Left ventricle myocardium inferior (tissue), 1 donor: ENCODE results near the gene SDK1. TPM values are rescaled to one million over a fixed set of nuclear protein-coding genes. Genes with fewer than 3 reads are reported as not detected.

Experiments
- DNase-seq: peaks from one replicate; pipeline ENCODE4 v3.0.0-alpha.2; 2020
- H3K27ac ChIP-seq: fragments of 200-600 bp; replicated peaks from 2 replicates; pipeline ENCODE4 v1.8.0; 2021
- H3K27me3 ChIP-seq: fragments of 200-600 bp; 2 replicates; pipeline ENCODE4 v1.8.0; 2021; ENCODE audit warnings: low read depth
- H3K36me3 ChIP-seq: fragments of 200-600 bp; 2 replicates; pipeline ENCODE4 v1.8.0; 2021
- H3K4me1 ChIP-seq: fragments of 200-600 bp; 2 replicates; pipeline ENCODE4 v1.8.0; 2021
- H3K4me3 ChIP-seq: fragments of 200-600 bp; 2 replicates; pipeline ENCODE4 v1.8.0; 2021; ENCODE audit warnings: mild to moderate bottlenecking, moderate library complexity
- H3K9me3 ChIP-seq: fragments of 200-600 bp; replicated peaks from 2 replicates; pipeline ENCODE4 v1.8.0; 2021
- intact Hi-C: fragments of 100-400 bp; cut with micrococcal nuclease; formaldehyde crosslinking; loops from one replicate; pipeline ENCODE4 v1.11.0; 2022
- total RNA-seq: library from RNA; stranded (reverse); fragmentation: NEBNext Ultra II Directional; extraction: Animal tissue kit (Norgen Biotek cat#: 25700); gene quantifications from one replicate; pipeline ENCODE4 v1.2.1, GENCODE V29; 2021
- TF ChIP-seq, protein P1 (sequence below): fragments of 200-600 bp; IDR thresholded peaks from 2 replicates; pipeline ENCODE4 v1.8.0; 2021; ENCODE audit warnings: antibody characterized with exemption, mild to moderate bottlenecking, borderline replicate concordance
- donor health status: DM: no; HTN: yes; CAD: no; lungs with severe emphysema.

SDK1 gene
- total RNA-seq, 1 donor from 2014 or later, result 1.3 TPM

DNA sequence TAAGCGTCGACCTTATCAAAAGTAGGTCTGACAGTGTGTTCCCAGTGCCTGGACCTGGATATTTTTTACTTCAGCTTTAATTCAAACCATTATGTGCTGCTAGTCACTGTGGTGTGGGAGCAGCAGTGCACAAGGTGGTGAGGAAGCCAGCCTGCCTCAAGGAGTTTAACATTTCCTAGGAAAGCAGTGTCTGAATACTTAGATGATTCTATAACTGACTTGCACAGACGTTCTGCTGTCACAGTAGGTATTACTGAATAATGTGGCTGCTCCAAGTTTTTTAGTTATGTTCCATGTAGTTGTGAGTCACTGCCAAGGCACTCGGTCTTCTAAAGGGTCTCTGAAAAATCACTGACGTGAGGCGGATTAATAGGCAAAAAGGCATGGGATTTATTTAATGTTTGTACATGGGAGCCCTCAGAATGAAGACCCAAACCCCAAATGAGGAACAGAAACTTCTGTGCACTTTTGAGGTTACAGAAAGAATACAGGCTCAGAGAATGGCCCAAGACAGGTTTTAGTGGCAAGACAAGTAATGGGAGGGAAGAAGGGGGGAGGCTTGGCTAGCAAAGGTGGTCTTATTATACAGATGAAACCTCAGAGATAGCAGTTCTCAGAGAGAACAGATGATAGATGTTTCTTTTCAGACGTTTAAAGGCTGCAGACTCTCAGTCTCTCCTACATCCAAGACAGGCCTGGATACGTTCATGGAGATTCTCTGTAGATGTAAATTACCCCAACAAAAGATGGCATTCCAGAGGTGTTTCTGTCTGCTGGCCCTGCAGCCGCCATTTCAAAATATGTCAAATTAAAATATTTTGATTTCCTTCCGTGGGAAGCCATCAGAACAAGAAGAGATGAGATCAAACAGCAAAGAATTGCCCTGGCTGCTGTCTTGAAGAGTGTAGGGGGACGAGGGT, 209.3 kb downstream of the SDK1 start:
- Histone ChIP-seq H3K27ac (no peak overlapping the region), H3K4me3 (no peak overlapping the region), H3K27me3 (no peaks in the 10 kb centered on the region), H3K9me3 (peaks cover 22% of the 10 kb centered on the region), H3K4me1 (no peaks in the 10 kb centered on the region), H3K36me3 (no peaks in the 10 kb centered on the region)
- intact Hi-C loops, result no loop called here
- TF ChIP-seq, protein P1, sequence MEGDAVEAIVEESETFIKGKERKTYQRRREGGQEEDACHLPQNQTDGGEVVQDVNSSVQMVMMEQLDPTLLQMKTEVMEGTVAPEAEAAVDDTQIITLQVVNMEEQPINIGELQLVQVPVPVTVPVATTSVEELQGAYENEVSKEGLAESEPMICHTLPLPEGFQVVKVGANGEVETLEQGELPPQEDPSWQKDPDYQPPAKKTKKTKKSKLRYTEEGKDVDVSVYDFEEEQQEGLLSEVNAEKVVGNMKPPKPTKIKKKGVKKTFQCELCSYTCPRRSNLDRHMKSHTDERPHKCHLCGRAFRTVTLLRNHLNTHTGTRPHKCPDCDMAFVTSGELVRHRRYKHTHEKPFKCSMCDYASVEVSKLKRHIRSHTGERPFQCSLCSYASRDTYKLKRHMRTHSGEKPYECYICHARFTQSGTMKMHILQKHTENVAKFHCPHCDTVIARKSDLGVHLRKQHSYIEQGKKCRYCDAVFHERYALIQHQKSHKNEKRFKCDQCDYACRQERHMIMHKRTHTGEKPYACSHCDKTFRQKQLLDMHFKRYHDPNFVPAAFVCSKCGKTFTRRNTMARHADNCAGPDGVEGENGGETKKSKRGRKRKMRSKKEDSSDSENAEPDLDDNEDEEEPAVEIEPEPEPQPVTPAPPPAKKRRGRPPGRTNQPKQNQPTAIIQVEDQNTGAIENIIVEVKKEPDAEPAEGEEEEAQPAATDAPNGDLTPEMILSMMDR, result no peak
- no peak for DNase-seq

GRCh38 chr7:3517344-3517743, 216.3 kb downstream of the SDK1 start:
- intact Hi-C loops, result no loop called here
- TF ChIP-seq, protein P1, result no peak
- Histone ChIP-seq H3K9me3 (no peaks in the 10 kb centered on the region), H3K36me3 (no peaks in the 10 kb centered on the region), H3K27ac (no peak overlapping the region), H3K27me3 (no peaks in the 10 kb centered on the region), H3K4me3 (no peak overlapping the region), H3K4me1 (no peaks in the 10 kb centered on the region)
- DNase-seq, result no peak

- TF ChIP-seq, protein P1, result no peak
- H3K36me3 ChIP-seq, result no peaks in the 10 kb centered on the region
- H3K4me1 ChIP-seq, result no peaks in the 10 kb centered on the region
- no peak for DNase-seq
- H3K9me3 ChIP-seq, result no peaks in the 10 kb centered on the region
- H3K4me3 ChIP-seq, result no peak overlapping the region
- H3K27me3 ChIP-seq, result no peaks in the 10 kb centered on the region
- intact Hi-C loops, result no loop called here
- no peak overlapping the region for H3K27ac ChIP-seq
These were observed 217.5 kb downstream of the SDK1 start for GRCh38 chr7:3518546-3518945.

DNA sequence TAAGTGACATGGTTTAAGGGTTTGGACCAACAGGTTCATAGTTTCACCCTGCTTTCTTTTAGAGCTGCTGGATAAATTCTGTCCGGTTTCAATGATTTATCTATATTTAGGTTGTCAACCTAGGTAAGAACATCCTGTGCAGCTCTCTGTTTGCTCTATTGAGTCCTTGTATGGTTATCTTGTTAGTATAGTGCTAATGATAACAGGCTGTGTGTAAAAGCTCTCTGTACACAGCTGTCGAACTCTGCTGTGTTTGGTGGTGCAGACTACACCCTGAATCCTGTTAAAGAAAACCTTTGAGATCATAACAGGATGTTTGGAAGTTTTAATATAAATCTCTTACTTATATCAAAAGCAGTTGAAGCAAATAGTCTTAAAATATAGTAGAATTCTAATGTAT, 219.2 kb downstream of the SDK1 start:
- Histone ChIP-seq H3K36me3 (no peaks in the 10 kb centered on the region), H3K27ac (no peak overlapping the region), H3K4me3 (no peak overlapping the region), H3K4me1 (no peaks in the 10 kb centered on the region), H3K27me3 (peaks cover 7% of the 10 kb centered on the region), H3K9me3 (no peaks in the 10 kb centered on the region)
- intact Hi-C loops, result no loop called here
- no peak for DNase-seq
- TF ChIP-seq, protein P1, result no peak

DNA sequence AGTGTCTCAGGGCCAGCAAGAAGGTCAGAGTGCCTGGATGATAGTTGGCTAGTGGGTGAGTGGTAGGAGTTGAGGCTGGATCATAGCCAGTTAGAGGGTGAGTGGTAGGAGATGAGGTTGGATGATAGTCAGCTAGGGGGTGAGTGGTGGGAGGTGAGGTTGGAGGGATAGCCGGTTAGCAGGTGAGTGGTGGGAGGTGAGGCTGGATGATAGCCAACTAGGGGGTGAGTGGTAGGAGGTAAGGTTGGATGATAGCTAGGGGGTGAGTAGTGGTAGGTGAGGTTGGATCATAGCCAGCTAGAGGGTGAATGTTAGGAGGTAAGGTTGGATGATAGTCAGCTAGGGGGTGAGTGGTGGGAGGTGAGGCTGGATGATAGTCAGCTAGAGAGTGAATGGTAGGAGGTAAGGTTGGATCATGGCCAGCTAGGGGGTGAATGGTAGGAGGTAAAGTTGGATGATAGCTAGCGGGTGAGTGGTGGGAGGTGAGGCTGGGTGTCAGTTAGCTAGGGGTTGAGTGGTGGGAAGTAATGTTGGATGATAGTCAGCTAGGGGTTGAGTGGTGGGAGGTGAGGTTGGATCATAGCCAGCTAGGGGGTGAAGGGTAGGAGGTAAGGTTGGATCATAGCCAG, 226.6 kb downstream of the SDK1 start:
- no peaks in the 10 kb centered on the region for H3K36me3 ChIP-seq
- DNase-seq, result no peak
- peaks cover 7% of the 10 kb centered on the region for H3K27me3 ChIP-seq
- no peaks in the 10 kb centered on the region for H3K4me1 ChIP-seq
- H3K9me3 ChIP-seq, result no peaks in the 10 kb centered on the region
- TF ChIP-seq, protein P1, result no peak
- H3K27ac ChIP-seq, result no peak overlapping the region
- intact Hi-C loops, result no loop called here
- H3K4me3 ChIP-seq, result no peak overlapping the region
